Endometrial microvascular endothelial cells (primary cell): ENCODE results near the gene CXXC1. TPM values are rescaled to one million over a fixed set of nuclear protein-coding genes. Genes with fewer than 3 reads are reported as not detected.
"Not testable (repeated sequence)": the region's sequence is repeated elsewhere in the genome, so short reads cannot be mapped to it uniquely, and the experiment has no call there.

Source experiments
- in situ Hi-C: cut with HindIII; loops from 2 replicates; pipeline ENCODE4 v1.10.0; 2017; ENCODE audit warnings: low sequenced_read_pairs, low pct_unique_long_range_greater_than_20kb; ENCODE audit errors: inconsistent ontology term
- total RNA-seq: library from RNA; depleted of rRNA; stranded (reverse); fragments of >200 nt; gene quantifications from one replicate; pipeline ENCODE4 v1.2.3, GENCODE V29; 2015; ENCODE audit errors: inconsistent ontology term

Gene CXXC1
- 54.5 TPM for total RNA-seq

GRCh38 chr18:50287441-50288347 is at the start of gene CXXC1:
CXXC1 (minus strand) TSS chr18:50287692; CDS start chr18:50287589, 103 bp downstream.
- in situ Hi-C loops, result no loop called here

- in situ Hi-C loops, result no loop called here
Measured at GRCh38 chr18:50334546-50335152, 47.2 kb upstream of the CXXC1 start.

DNA sequence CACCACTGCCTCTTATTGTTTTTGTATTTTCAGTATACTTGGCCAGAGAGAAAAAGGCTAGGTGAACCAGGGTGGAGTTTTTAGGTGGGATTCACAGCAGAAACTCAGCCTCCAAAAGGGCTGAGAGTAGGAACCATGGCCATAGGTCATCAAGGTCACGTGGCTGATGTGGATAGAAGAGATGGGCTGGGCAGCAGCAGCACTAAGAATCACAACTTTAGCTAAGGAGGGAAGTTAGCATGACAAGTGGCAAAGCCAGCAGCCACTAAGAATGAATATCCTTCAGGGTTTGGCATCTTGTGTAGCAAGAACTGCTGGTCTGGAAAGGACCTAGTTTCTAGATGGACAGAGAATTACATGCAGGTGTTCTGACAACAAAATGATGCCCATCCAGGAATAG is 44.2 kb upstream of the CXXC1 start:
- in situ Hi-C loops, result no loop called here

DNA sequence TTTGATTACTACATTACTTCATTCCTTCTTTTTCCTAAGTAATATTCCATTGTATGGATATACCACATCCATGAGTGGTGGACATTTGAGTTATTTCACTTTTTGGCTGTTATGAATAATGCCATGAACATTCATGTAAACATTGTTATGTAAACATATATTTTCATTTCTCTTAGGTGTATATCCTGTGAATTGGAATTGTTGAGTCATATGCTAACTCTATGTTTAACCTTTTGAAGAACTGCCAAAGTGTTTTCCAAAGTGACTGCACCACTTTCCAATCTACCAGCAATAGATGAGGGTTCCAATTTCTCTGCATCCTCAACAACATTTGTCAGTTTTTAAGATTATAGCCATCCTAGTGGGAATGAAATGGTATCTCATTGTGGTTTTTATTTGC is 42.7 kb upstream of the CXXC1 start:
- in situ Hi-C loops, result no loop called here

DNA sequence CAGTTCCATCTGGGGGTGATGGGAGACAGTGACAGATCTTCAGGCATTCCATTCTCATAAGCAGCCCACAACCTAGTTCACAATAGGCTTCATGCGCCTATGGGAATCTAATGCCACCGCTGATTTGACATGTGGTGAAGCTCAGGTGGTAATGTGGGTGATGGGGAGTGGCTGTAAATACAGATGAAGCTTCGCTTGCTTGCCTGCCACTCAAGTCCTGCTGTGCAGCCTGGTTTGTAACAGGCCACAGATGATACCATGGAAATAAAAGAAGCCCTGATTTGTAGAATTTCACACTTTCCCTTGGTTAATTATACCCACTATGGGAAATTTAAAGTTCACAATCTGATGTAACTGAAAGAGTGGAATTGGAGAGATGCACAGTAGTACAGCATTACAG is 40.5 kb upstream of the CXXC1 start:
- in situ Hi-C loops, result no loop called here

- in situ Hi-C loops, result no loop called here
Measured at GRCh38 chr18:50320719-50321118, 33.2 kb upstream of the CXXC1 start.

GRCh38 chr18:50315100-50315871 is 27.8 kb upstream of the CXXC1 start:
- in situ Hi-C loops, result no loop called here

DNA sequence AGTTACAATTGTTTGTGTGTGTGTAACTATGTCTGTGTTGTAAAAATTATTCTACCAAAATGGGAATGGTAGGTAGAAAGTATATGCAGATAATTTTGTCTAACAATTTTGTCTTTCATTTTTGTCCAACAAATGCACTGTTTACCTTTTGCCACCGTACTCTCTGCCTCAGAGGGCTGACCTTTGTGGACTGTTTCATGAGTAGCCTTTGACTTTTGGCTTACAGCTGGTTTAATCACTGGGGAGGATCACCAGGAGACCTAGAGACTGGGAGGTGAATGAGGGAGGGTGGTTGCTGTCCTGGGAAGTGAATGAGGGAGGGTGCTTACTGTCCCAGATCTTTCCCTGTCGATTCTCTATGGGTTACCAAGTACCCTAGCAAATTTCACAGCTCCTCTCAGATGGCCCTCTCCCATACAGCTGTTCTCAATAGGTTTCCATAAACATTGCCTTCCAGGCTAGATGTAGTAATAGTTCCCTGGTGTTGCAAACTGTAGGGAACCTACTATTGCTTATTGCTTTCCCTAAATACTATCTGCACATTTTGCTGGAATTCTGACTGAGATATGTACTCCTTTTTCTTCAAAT is 26.5 kb upstream of the CXXC1 start:
- in situ Hi-C loops, result no loop called here

DNA sequence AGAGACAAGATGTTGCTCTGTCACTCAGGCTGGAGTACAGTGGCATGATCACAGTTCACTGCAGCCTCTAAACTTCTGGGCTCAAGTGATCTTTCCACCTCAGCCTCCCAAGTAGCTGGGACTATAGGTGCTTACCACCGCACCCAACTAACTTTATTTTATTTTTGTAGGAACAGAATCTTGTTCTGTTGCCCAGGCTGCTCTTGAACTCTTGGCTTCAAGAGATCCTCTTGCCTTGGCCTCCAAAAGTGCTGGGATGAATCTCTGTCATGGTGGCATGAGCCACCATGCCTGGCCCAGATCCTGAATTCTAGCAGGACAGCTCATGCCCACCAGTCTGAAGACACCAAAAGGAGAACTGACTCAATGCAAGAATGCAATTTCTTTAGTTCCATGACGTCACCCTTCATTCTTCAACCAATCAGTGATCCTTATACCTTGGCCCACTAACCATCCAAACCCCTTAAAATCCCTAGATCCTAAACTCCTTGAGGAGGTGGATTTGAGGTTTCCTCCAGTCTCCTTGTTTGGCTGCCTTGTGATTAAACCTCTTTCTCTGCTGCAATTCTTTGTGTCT is 25.6 kb upstream of the CXXC1 start:
- in situ Hi-C loops, result no loop called here

- in situ Hi-C loops, result no loop called here
Measured at GRCh38 chr18:50312296-50313030, 25.0 kb upstream of the CXXC1 start.

DNA sequence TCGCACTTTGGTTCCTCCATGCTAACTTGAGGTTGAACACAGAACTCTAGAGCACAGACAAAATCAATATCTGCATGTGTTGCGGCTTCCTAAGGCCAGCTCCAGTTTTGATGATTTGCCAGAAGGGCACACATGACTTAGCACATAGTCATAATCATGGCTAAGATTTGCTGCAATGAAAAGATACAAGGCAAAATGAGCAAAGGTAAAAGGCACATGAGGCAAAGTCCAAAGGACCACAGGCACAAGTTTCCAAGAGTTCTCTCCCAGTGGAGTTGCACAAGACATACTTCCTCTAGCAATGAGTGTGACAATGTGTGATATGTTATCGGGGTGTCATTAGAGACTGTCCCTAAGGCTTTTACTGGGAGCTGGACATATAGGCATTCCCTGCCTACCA is 24.2 kb upstream of the CXXC1 start:
- in situ Hi-C loops, result no loop called here

DNA sequence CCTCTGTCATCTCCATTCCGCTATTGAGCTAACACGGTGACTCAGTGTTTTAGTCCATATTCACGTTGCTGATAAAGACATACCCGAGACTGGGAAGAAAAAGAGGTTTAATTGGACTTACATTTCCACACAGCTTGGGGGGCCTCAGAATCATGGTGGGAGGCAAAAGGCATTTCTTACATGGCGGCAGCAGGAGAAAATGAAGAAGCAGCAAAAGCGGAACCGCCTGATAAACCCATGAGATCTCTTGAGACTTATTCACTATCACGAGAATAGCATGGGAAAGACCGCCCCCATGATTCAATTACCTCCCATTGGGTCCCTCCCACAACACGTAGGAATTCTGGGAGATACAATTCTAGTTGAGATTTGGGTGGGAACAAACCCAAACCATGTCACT is 22.6 kb upstream of the CXXC1 start:
- in situ Hi-C loops, result no loop called here

GRCh38 chr18:50308851-50309250 is 21.4 kb upstream of the CXXC1 start:
- in situ Hi-C loops, result not testable (repeated sequence)

DNA sequence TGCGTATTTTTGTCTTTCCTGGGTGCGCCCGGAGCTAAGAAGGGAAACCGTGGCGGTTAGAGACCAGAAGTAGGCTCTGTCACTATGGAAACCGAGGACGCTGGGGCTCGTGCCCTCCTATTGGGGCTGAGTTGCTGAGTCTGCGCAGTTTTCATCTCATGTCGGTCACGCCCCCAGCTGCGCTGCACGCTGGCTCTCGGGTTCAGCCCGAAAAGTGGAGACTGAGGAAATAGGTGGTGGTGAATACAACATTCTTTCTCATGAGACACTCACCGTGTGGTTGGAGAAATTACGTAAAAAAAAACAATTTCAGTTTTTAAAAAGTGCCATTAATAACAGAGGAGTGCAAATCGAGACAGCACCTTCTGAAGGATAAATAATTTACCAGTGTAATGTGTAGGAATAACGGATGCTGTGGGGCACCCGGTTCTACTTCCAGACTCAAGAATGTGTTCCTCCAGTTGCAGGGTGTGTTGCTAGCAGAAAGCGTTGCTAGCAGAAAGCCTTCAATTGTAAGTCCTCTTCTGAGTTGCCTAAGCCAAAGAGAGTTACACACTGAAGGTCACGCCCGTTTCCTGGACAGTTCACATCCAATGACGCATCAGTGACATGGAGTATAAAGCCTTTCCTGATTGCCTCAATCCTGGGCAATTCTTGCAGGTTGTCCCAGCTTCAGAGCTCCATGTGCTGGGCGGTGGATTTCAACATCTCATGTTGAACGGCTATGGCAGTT is 20.4 kb upstream of the CXXC1 start:
- in situ Hi-C loops, result no loop called here

GRCh38 chr18:50307400-50307737 is 19.9 kb upstream of the CXXC1 start:
- in situ Hi-C loops, result no loop called here

GRCh38 chr18:50306944-50307343 is 19.5 kb upstream of the CXXC1 start:
- in situ Hi-C loops, result no loop called here

DNA sequence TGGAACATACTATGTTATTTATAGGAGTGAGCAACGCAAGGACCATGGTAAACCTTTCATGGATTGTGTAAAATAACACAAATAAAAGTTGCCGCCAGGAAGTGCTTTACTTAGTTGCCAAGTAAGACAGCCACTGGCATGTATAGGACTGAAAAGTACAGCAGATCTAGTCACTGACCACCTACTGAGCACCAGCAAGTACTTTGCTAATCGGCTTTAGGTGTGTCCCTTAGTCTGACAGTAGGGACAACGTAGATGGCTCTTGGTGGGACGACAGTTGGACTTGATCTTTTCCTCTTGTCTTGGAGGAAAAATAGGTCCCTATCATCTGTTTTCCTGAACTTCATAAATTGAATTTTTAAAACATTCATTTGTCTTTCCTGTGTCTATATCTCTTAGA is 13.6 kb upstream of the CXXC1 start:
- in situ Hi-C loops, result no loop called here
